ENCODE data around the gene ANKHD1. TPM values are rescaled to one million over a fixed set of nuclear protein-coding genes. Genes with fewer than 3 reads are reported as not detected.

The ANKHD1 gene
- polyA plus RNA-seq, 4 donors: 44.2 to 136 (median 61.9) TPM

GRCh38 chr5:140509898-140510297, 108.3 kb downstream of the ANKHD1 start:
- H3K27ac ChIP-seq (ENCODE audit: low read depth in 1 of 3, low read length in 2 of 3): no peak overlapping the region
- H3K4me1 ChIP-seq (ENCODE audit: control insufficient read depth in 3 of 3, insufficient read depth in 2 of 3, low read depth in 1 of 3, low read length in 2 of 3): no peaks in the 10 kb centered on the region
- 71 to 72% (median 71%) methylated on average over 4 of the region's 4 CpGs for WGBS, 3 donors
- peaks cover 0 to 4% of the 10 kb centered on the region in 2 donors for H3K9me3 ChIP-seq (ENCODE audit: control insufficient read depth in 2 of 2, insufficient read depth in 1 of 2, low read depth in 1 of 2, low read length in 1 of 2)
- H3K36me3 ChIP-seq (ENCODE audit: control insufficient read depth in 3 of 3, insufficient read depth in 2 of 3, low read depth in 1 of 3, low read length in 3 of 3): peaks cover 4 to 51% (median 31%) of the 10 kb centered on the region in 3 donors
- no peaks in the 10 kb centered on the region for H3K27me3 ChIP-seq (ENCODE audit: control insufficient read depth in 3 of 3, insufficient read depth in 3 of 3, low read length in 3 of 3)
- DNase-seq (no peak), FAIRE-seq (no peak)
- no peak overlapping the region for H3K4me3 ChIP-seq (ENCODE audit: low read depth in 1 of 3, low read length in 3 of 3)

- DNase-seq: no peak
- Histone ChIP-seq H3K36me3 (ENCODE audit: control insufficient read depth in 3 of 3, insufficient read depth in 2 of 3, low read depth in 1 of 3, low read length in 3 of 3) (peaks cover 4 to 42% (median 27%) of the 10 kb centered on the region in 3 donors), H3K27me3 (ENCODE audit: control insufficient read depth in 3 of 3, insufficient read depth in 3 of 3, low read length in 3 of 3) (no peaks in the 10 kb centered on the region), H3K9me3 (ENCODE audit: control insufficient read depth in 2 of 2, insufficient read depth in 1 of 2, low read depth in 1 of 2, low read length in 1 of 2) (peaks cover 0 to 6% of the 10 kb centered on the region in 2 donors), H3K4me3 (ENCODE audit: low read depth in 1 of 3, low read length in 3 of 3) (no peak overlapping the region), H3K4me1 (ENCODE audit: control insufficient read depth in 3 of 3, insufficient read depth in 2 of 3, low read depth in 1 of 3, low read length in 2 of 3) (no peaks in the 10 kb centered on the region), H3K27ac (ENCODE audit: low read depth in 1 of 3, low read length in 2 of 3) (no peak overlapping the region)
- 89 to 96% (median 94%) methylated on average over 2 of the region's 2 CpGs for WGBS, 3 donors
- FAIRE-seq: no peak
Observed at GRCh38 chr5:140513124-140513523, 111.5 kb downstream of the ANKHD1 start.

GRCh38 chr5:140524003-140524402, 122.4 kb downstream of the ANKHD1 start:
- Histone ChIP-seq H3K27ac (ENCODE audit: low read depth in 1 of 3, low read length in 2 of 3) (no peak overlapping the region), H3K9me3 (ENCODE audit: control insufficient read depth in 2 of 2, insufficient read depth in 1 of 2, low read depth in 1 of 2, low read length in 1 of 2) (no peaks in the 10 kb centered on the region), H3K27me3 (ENCODE audit: control insufficient read depth in 3 of 3, insufficient read depth in 3 of 3, low read length in 3 of 3) (no peaks in the 10 kb centered on the region), H3K4me1 (ENCODE audit: control insufficient read depth in 3 of 3, insufficient read depth in 2 of 3, low read depth in 1 of 3, low read length in 2 of 3) (no peaks in the 10 kb centered on the region), H3K4me3 (ENCODE audit: low read depth in 1 of 3, low read length in 3 of 3) (no peak overlapping the region), H3K36me3 (ENCODE audit: control insufficient read depth in 3 of 3, insufficient read depth in 2 of 3, low read depth in 1 of 3, low read length in 3 of 3) (peaks cover 21 to 29% (median 21%) of the 10 kb centered on the region in 3 donors)
- no peak for FAIRE-seq
- 81 to 89% (median 81%) methylated on average over 2 of the region's 2 CpGs for WGBS, 3 donors
- no peak for DNase-seq

- peaks cover 6 to 32% (median 13%) of the 10 kb centered on the region in 3 donors for H3K36me3 ChIP-seq (ENCODE audit: control insufficient read depth in 3 of 3, insufficient read depth in 2 of 3, low read depth in 1 of 3, low read length in 3 of 3)
- DNase-seq (no peak), FAIRE-seq (no peak)
- H3K27me3 ChIP-seq (ENCODE audit: control insufficient read depth in 3 of 3, insufficient read depth in 3 of 3, low read length in 3 of 3): no peaks in the 10 kb centered on the region
- WGBS, 3 donors: 87 to 100% (median 90%) methylated on average over 1 of the region's 1 CpG
- H3K4me3 ChIP-seq (ENCODE audit: low read depth in 1 of 3, low read length in 3 of 3): no peak overlapping the region
- H3K4me1 ChIP-seq (ENCODE audit: control insufficient read depth in 3 of 3, insufficient read depth in 2 of 3, low read depth in 1 of 3, low read length in 2 of 3): peaks cover 0 to 10% (median 0%) of the 10 kb centered on the region in 3 donors
- H3K27ac ChIP-seq (ENCODE audit: low read depth in 1 of 3, low read length in 2 of 3): no peak overlapping the region
- no peaks in the 10 kb centered on the region for H3K9me3 ChIP-seq (ENCODE audit: control insufficient read depth in 2 of 2, insufficient read depth in 1 of 2, low read depth in 1 of 2, low read length in 1 of 2)
Observed at GRCh38 chr5:140540227-140540626, 138.6 kb downstream of the ANKHD1 start.

- FAIRE-seq: no peak
Observed at GRCh38 chr5:140542972-140543371, 141.3 kb downstream of the ANKHD1 start.

GRCh38 chr5:140544986-140545385, 143.4 kb downstream of the ANKHD1 start:
- 96% methylated on average over 7 of the region's 7 CpGs for WGBS, 3 donors
- H3K4me3 ChIP-seq (ENCODE audit: low read depth in 1 of 3, low read length in 3 of 3): no peak overlapping the region
- peaks cover 8 to 38% (median 20%) of the 10 kb centered on the region in 3 donors for H3K4me1 ChIP-seq (ENCODE audit: control insufficient read depth in 3 of 3, insufficient read depth in 2 of 3, low read depth in 1 of 3, low read length in 2 of 3)
- H3K9me3 ChIP-seq (ENCODE audit: control insufficient read depth in 2 of 2, insufficient read depth in 1 of 2, low read depth in 1 of 2, low read length in 1 of 2): no peaks in the 10 kb centered on the region
- no peak for DNase-seq
- no peak for FAIRE-seq
- H3K27ac ChIP-seq (ENCODE audit: low read depth in 1 of 3, low read length in 2 of 3): no peak overlapping the region
- H3K36me3 ChIP-seq (ENCODE audit: control insufficient read depth in 3 of 3, insufficient read depth in 2 of 3, low read depth in 1 of 3, low read length in 3 of 3): peaks cover 0 to 34% (median 7%) of the 10 kb centered on the region in 3 donors
- no peaks in the 10 kb centered on the region for H3K27me3 ChIP-seq (ENCODE audit: control insufficient read depth in 3 of 3, insufficient read depth in 3 of 3, low read length in 3 of 3)

More at GRCh38 chr5:140542972-140543371, 141.3 kb downstream of the ANKHD1 start:
- Histone ChIP-seq H3K4me1 (ENCODE audit: control insufficient read depth in 3 of 3, insufficient read depth in 2 of 3, low read depth in 1 of 3, low read length in 2 of 3) (peaks cover 0 to 27% (median 3%) of the 10 kb centered on the region in 3 donors), H3K4me3 (ENCODE audit: low read depth in 1 of 3, low read length in 3 of 3) (no peak overlapping the region), H3K9me3 (ENCODE audit: control insufficient read depth in 2 of 2, insufficient read depth in 1 of 2, low read depth in 1 of 2, low read length in 1 of 2) (no peaks in the 10 kb centered on the region), H3K36me3 (ENCODE audit: control insufficient read depth in 3 of 3, insufficient read depth in 2 of 3, low read depth in 1 of 3, low read length in 3 of 3) (peaks cover 5 to 22% (median 11%) of the 10 kb centered on the region in 3 donors), H3K27ac (ENCODE audit: low read depth in 1 of 3, low read length in 2 of 3) (peak overlapping the region; percentile 24 to 80 (median 34)), H3K27me3 (ENCODE audit: control insufficient read depth in 3 of 3, insufficient read depth in 3 of 3, low read length in 3 of 3) (no peaks in the 10 kb centered on the region)
- 30 to 65% (median 44%) methylated on average over 5 of the region's 5 CpGs for WGBS, 3 donors
- DNase-seq: peak; percentile 79

GRCh38 chr5:140545606-140546005, 144.0 kb downstream of the ANKHD1 start:
- DNase-seq (no peak), FAIRE-seq (no peak)
- Histone ChIP-seq H3K27ac (ENCODE audit: low read depth in 1 of 3, low read length in 2 of 3) (peak overlapping the region in 1 of 3 donors; percentile 82), H3K27me3 (ENCODE audit: control insufficient read depth in 3 of 3, insufficient read depth in 3 of 3, low read length in 3 of 3) (no peaks in the 10 kb centered on the region), H3K4me1 (ENCODE audit: control insufficient read depth in 3 of 3, insufficient read depth in 2 of 3, low read depth in 1 of 3, low read length in 2 of 3) (peaks cover 8 to 38% (median 20%) of the 10 kb centered on the region in 3 donors), H3K4me3 (ENCODE audit: low read depth in 1 of 3, low read length in 3 of 3) (no peak overlapping the region), H3K36me3 (ENCODE audit: control insufficient read depth in 3 of 3, insufficient read depth in 2 of 3, low read depth in 1 of 3, low read length in 3 of 3) (peaks cover 5 to 39% (median 5%) of the 10 kb centered on the region in 3 donors), H3K9me3 (ENCODE audit: control insufficient read depth in 2 of 2, insufficient read depth in 1 of 2, low read depth in 1 of 2, low read length in 1 of 2) (no peaks in the 10 kb centered on the region)
- 96 to 99% (median 98%) methylated on average over 10 of the region's 10 CpGs for WGBS, 3 donors

GRCh38 chr5:140546851-140547507, 145.3 kb downstream of the ANKHD1 start:
- Histone ChIP-seq H3K27me3 (ENCODE audit: control insufficient read depth in 3 of 3, insufficient read depth in 3 of 3, low read length in 3 of 3) (no peaks in the 10 kb centered on the region), H3K4me1 (ENCODE audit: control insufficient read depth in 3 of 3, insufficient read depth in 2 of 3, low read depth in 1 of 3, low read length in 2 of 3) (peaks cover 8 to 38% (median 20%) of the 10 kb centered on the region in 3 donors), H3K27ac (ENCODE audit: low read depth in 1 of 3, low read length in 2 of 3) (peak overlapping the region; percentile 82 to 99 (median 93)), H3K9me3 (ENCODE audit: control insufficient read depth in 2 of 2, insufficient read depth in 1 of 2, low read depth in 1 of 2, low read length in 1 of 2) (no peaks in the 10 kb centered on the region), H3K36me3 (ENCODE audit: control insufficient read depth in 3 of 3, insufficient read depth in 2 of 3, low read depth in 1 of 3, low read length in 3 of 3) (peaks cover 8 to 47% (median 9%) of the 10 kb centered on the region in 3 donors), H3K4me3 (ENCODE audit: low read depth in 1 of 3, low read length in 3 of 3) (no peak overlapping the region)
- DNase-seq: peak in 1 of 2 donors; percentile 75
- WGBS, 3 donors: 13 to 40% (median 28%) methylated on average over 13 of the region's 13 CpGs
- FAIRE-seq: no peak

Measured in small intestine (tissue), 7 donors.